Measurements from ENCODE around the gene STMP1. TPM values are rescaled to one million over a fixed set of nuclear protein-coding genes. Genes with fewer than 3 reads are reported as not detected.

STMP1 gene
- total and polyA plus RNA-seq, 2 of the 8 experiments (the other 6 are each of a cell fraction or from before 2014, with no cell fraction given): 22.7 to 36.7 TPM

- H2BK120ac ChIP-seq (replicated peaks; ENCODE audit: low read depth, low read length): no peak overlapping the region
- FAIRE-seq (no peak), DNase-seq (ENCODE audit: low read depth in 1 of 2, low spot score in 2 of 2) (no peak)
- no peak overlapping the region for H4K5ac ChIP-seq (ENCODE audit: insufficient read length, low read depth, low read length)
- no peak overlapping the region for H3K14ac ChIP-seq (ENCODE audit: insufficient read length)
- H3K27ac ChIP-seq (ENCODE audit: low read depth, low read length): no peak overlapping the region
- H3K36me3 ChIP-seq (ENCODE audit: control insufficient read depth in 2 of 4, insufficient read depth in 4 of 4, low read length in 3 of 4): peaks cover 0 to 15% (median 4%) of the 10 kb centered on the region in 4 experiments; a peak in 3 of 8 replicates
- no peaks in the 10 kb centered on the region for H3K9me3 ChIP-seq (ENCODE audit: insufficient read depth in 2 of 2, low read depth in 1 of 2, low read length in 1 of 2)
- no peak overlapping the region for H2BK5ac ChIP-seq (ENCODE audit: low read depth, low read length)
- no peak overlapping the region for H3K18ac ChIP-seq (ENCODE audit: extremely low read depth, low read length)
- H4K8ac ChIP-seq (ENCODE audit: extremely low read depth, insufficient read depth, low read length): no peak overlapping the region
- H2BK12ac ChIP-seq (ENCODE audit: low read depth, low read length): no peak overlapping the region
- ChIA-PET POLR2A (ENCODE audit: partially characterized antibody) (interaction anchor here (1.5 kb wide), 1 partner anchor 11 kb away, joined by 3 read pairs; no protein-coding TSS in a partner anchor), CTCF (ENCODE audit: partially characterized antibody) (interaction anchor here (0.7 to 3.7 kb wide), 7 partner anchors 14 to 1472 kb away, joined by 3 to 26 read pairs (median 8); partner anchors contain the start of gene STMP1)
- no peak overlapping the region for H2BK20ac ChIP-seq (ENCODE audit: low read length)
- no peak overlapping the region for H3K56ac ChIP-seq (replicated peaks; ENCODE audit: insufficient read length, low read depth, low read length)
- H2AK5ac ChIP-seq (ENCODE audit: low read depth, low read length): no peak overlapping the region
- no peaks in the 10 kb centered on the region for H3K79me2 ChIP-seq (ENCODE audit: control insufficient read depth in 1 of 2, insufficient read depth in 2 of 2, low read length in 2 of 2)
- no peaks in the 10 kb centered on the region for H3K27me3 ChIP-seq (replicated peaks in 1 of 4; ENCODE audit: control insufficient read depth in 3 of 4, extremely low read depth in 1 of 4, insufficient read depth in 3 of 4, low read length in 3 of 4)
- H4K91ac ChIP-seq (replicated peaks; ENCODE audit: insufficient read length, low read length): no peak overlapping the region
- WGBS, 2 experiments (ENCODE audit: extremely low coverage in 1 of 2, insufficient coverage in 1 of 2, insufficient read length in 1 of 2, insufficient replicate concordance in 2 of 2, low coverage in 1 of 2, low lambda C conversion rate in 2 of 2, missing lambda C conversion rate in 1 of 2): 85% methylated on average over 3 of the region's 3 CpGs; no CpG with 5 or more reads in 1 of the 2 experiments
- no peak overlapping the region for H2BK15ac ChIP-seq (ENCODE audit: low read length)
- H3K9ac ChIP-seq (replicated peaks in 1 of 4; ENCODE audit: extremely low read depth in 1 of 4, low read depth in 3 of 4, low read length in 3 of 4): no peak overlapping the region
- H3K79me1 ChIP-seq (ENCODE audit: low read depth, low read length): no peaks in the 10 kb centered on the region
- no peak overlapping the region for H3K4me2 ChIP-seq (ENCODE audit: insufficient read depth in 1 of 2, low read depth in 2 of 2, low read length in 2 of 2)
- no peak overlapping the region for H3K23ac ChIP-seq (ENCODE audit: insufficient read length)
- H3K4me3 ChIP-seq (ENCODE audit: extremely low read depth in 1 of 4, insufficient read depth in 2 of 4, low read depth in 3 of 4, low read length in 4 of 4): no peak overlapping the region
- H4K20me1 ChIP-seq (replicated peaks in 1 of 2; ENCODE audit: control insufficient read depth in 1 of 2, insufficient read depth in 2 of 2, low read length in 2 of 2): no peaks in the 10 kb centered on the region
- H3K4ac ChIP-seq (replicated peaks; ENCODE audit: insufficient read length, low read depth, low read length): no peak overlapping the region
- H3K23me2 ChIP-seq (ENCODE audit: low read depth, low read length): no peaks in the 10 kb centered on the region
- no peaks in the 10 kb centered on the region for H3K4me1 ChIP-seq (replicated peaks in 1 of 4; ENCODE audit: control insufficient read depth in 3 of 4, insufficient read depth in 4 of 4, low read length in 3 of 4)
- no peak overlapping the region for H2AFZ ChIP-seq (ENCODE audit: low read length)
- TF ChIP-seq CHD1 (IDR thresholded peaks at IDR 0.05; ENCODE audit: low read depth, low read length) (no peak), YY1 (IDR thresholded peaks at IDR 0.05; ENCODE audit: low read depth, low read length) (no peak), TEAD4 (IDR thresholded peaks at IDR 0.05; ENCODE audit: low read depth, low read length) (no peak), FOSL1 (IDR thresholded peaks at IDR 0.05; ENCODE audit: insufficient read depth, low read depth, low read length) (no peak), KDM5A (IDR thresholded peaks at IDR 0.05; ENCODE audit: low read length) (no peak), BACH1 (IDR thresholded peaks at IDR 0.05; ENCODE audit: low read length) (no peak), EZH2 (IDR thresholded peaks at IDR 0.05; ENCODE audit: low read depth, low read length, severe bottlenecking) (no peak), KDM4A (IDR thresholded peaks at IDR 0.05; ENCODE audit: low read depth, low read length, severe bottlenecking) (no peak), JUND (IDR thresholded peaks at IDR 0.05; ENCODE audit: low read length) (no peak), ZNF274 (IDR thresholded peaks at IDR 0.05; ENCODE audit: borderline replicate concordance, extremely low read depth, low read length) (no peak), HDAC6 (IDR thresholded peaks at IDR 0.05; ENCODE audit: low read depth, low read length) (no peak), GABPA (IDR thresholded peaks at IDR 0.05; ENCODE audit: borderline replicate concordance, insufficient read depth, low read length) (no peak), TAF1 (IDR thresholded peaks at IDR 0.05; ENCODE audit: low read depth, low read length) (no peak), TAF7 (optimal IDR thresholded peaks at IDR 0.05; ENCODE audit: borderline replicate concordance, low read depth, low read length) (no peak)
- TF ChIP-seq, protein P1, sequence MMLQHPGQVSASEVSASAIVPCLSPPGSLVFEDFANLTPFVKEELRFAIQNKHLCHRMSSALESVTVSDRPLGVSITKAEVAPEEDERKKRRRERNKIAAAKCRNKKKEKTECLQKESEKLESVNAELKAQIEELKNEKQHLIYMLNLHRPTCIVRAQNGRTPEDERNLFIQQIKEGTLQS (IDR thresholded peaks at IDR 0.05; ENCODE audit: insufficient read depth, low read depth, low read length): no peak
Observed at GRCh38 chr7:135690566-135690965, 28.3 kb downstream of the STMP1 start.

Measured in H1 (cell line).